Measurements from ENCODE around the gene NME7. TPM values are rescaled to one million over a fixed set of nuclear protein-coding genes. Genes with fewer than 3 reads are reported as not detected.

NME7 gene
- total and polyA plus RNA-seq, 10 donors = 4.0 to 22.0 (median 9.7) TPM

DNA sequence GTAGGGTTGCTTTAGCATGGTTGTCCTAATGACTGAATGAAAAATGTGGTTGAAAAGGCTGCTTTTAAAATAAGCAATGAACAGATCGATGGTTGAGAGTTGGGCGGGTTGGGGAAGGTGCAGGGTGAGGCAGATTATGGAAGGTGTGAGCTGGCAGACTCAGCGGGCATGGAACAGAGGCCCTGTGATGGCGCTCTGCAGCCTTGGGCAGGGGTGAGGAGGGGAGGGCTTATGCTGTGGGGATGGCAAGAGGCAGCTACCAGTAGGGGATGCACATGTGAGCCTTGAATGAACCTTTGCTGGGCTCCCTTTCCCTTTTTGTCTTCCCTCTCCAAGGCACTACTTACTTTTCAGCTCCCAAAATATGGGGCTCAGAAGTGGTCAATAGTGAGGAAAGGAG lies 230.2 kb downstream of the NME7 start:
- no peaks in the 10 kb centered on the region for H3K9me3 ChIP-seq
- H3K27ac ChIP-seq = no peak overlapping the region
- TF ChIP-seq POLR2AphosphoS5 (IDR thresholded peaks at IDR 0.05) (no peak), POLR2A (IDR thresholded peaks at IDR 0.05) (no peak)
- TF ChIP-seq, protein P1, sequence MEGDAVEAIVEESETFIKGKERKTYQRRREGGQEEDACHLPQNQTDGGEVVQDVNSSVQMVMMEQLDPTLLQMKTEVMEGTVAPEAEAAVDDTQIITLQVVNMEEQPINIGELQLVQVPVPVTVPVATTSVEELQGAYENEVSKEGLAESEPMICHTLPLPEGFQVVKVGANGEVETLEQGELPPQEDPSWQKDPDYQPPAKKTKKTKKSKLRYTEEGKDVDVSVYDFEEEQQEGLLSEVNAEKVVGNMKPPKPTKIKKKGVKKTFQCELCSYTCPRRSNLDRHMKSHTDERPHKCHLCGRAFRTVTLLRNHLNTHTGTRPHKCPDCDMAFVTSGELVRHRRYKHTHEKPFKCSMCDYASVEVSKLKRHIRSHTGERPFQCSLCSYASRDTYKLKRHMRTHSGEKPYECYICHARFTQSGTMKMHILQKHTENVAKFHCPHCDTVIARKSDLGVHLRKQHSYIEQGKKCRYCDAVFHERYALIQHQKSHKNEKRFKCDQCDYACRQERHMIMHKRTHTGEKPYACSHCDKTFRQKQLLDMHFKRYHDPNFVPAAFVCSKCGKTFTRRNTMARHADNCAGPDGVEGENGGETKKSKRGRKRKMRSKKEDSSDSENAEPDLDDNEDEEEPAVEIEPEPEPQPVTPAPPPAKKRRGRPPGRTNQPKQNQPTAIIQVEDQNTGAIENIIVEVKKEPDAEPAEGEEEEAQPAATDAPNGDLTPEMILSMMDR (IDR thresholded peaks at IDR 0.05 in 8 of 11, conservative IDR thresholded peaks at IDR 0.05 in 3 of 11) = no peak
- no peaks in the 10 kb centered on the region for H3K27me3 ChIP-seq (replicated peaks in 1 of 7)
- intact Hi-C loops (cut with DNase I; ENCODE audit: low total_unique reads) = loop anchor here (10.0 kb wide), 1 partner anchor 523 kb away; no protein-coding TSS in a partner anchor
- H3K36me3 ChIP-seq = peaks cover 0 to 10% (median 0%) of the 10 kb centered on the region in 6 donors
- no peak for DNase-seq
- WGBS, 5 donors = 93 to 99% (median 98%) methylated on average over 4 of the region's 4 CpGs
- H3K4me1 ChIP-seq = no peaks in the 10 kb centered on the region
- H3K4me3 ChIP-seq = no peak overlapping the region

DNA sequence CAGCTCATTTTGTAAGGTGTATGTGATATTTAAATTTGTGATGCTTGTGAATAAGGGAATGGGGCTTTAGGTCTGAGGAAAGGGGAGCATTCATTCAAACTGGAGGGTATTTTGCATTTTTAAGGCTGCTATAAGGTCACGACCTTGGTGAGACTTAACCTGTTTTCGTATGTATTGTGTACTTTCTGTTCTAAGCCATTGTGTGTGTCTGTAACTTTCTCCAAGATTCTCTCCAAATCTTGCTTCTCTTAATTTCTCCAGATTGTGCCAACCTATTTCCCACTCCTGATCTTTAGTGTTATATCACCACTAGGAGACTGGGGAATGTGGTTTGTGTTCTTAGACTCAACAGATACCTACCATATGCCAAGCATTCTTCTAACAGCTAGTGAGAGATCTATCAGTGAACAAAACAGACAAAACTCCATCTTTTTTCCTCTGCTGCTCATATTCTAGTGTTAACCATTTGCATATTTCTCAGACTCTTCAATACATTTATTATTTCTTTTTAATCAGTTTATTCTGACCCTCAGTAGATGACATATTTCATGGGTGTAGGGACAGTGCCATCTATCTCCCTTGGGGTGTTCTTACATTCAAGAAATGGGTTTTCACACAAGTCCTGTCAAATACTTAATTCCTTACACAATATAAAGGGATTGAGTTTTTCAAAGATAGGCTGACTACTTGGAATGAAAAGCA lies 233.6 kb downstream of the NME7 start:
- Histone ChIP-seq H3K27me3 (replicated peaks in 1 of 7) (no peaks in the 10 kb centered on the region), H3K9me3 (no peaks in the 10 kb centered on the region), H3K36me3 (peaks cover 0 to 26% (median 5%) of the 10 kb centered on the region in 6 donors), H3K4me3 (no peak overlapping the region), H3K27ac (peak overlapping the region in 1 of 8 donors; percentile 7), H3K4me1 (no peaks in the 10 kb centered on the region)
- DNase-seq = no peak
- WGBS, 5 donors = 81 to 94% (median 87%) methylated on average over 2 of the region's 2 CpGs
- TF ChIP-seq, protein P1 (IDR thresholded peaks at IDR 0.05 in 8 of 11, conservative IDR thresholded peaks at IDR 0.05 in 3 of 11) = no peak
- TF ChIP-seq POLR2A (IDR thresholded peaks at IDR 0.05) = no peak
- no peak for TF ChIP-seq POLR2AphosphoS5 (IDR thresholded peaks at IDR 0.05)
- intact Hi-C loops (cut with DNase I; ENCODE audit: low total_unique reads) = loop anchor here (10.0 kb wide), 1 partner anchor 519 kb away; no protein-coding TSS in a partner anchor

DNA sequence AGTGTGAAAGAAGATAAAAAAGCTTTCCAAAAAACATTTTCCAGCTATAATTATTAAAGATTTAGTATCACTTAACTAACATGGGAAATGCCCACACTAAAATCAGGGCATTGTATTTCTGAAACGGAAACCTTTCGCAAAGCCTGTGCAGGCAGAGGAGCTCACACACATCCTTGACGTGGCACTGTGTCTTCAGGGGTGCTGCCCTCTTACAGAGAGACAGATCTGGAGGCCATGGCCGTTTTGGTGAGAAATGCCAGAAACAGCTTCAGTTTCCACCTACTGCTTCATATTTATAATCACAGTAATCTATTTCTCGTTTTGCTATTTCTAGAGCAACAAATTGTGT lies 234.4 kb downstream of the NME7 start:
- no peak for DNase-seq
- Histone ChIP-seq H3K4me1 (no peaks in the 10 kb centered on the region), H3K9me3 (no peaks in the 10 kb centered on the region), H3K27me3 (replicated peaks in 1 of 7) (no peaks in the 10 kb centered on the region), H3K27ac (peak overlapping the region in 1 of 8 donors; percentile 7), H3K4me3 (no peak overlapping the region), H3K36me3 (peaks cover 0 to 33% (median 5%) of the 10 kb centered on the region in 6 donors)
- no peak for TF ChIP-seq POLR2A (IDR thresholded peaks at IDR 0.05)
- TF ChIP-seq POLR2AphosphoS5 (IDR thresholded peaks at IDR 0.05) = no peak
- TF ChIP-seq, protein P1 (IDR thresholded peaks at IDR 0.05 in 8 of 11, conservative IDR thresholded peaks at IDR 0.05 in 3 of 11) = no peak
- intact Hi-C loops (cut with DNase I; ENCODE audit: low total_unique reads) = loop anchor here (10.0 kb wide), 1 partner anchor 518 kb away; no protein-coding TSS in a partner anchor
- 76 to 87% (median 81%) methylated on average over 5 of the region's 5 CpGs for WGBS, 5 donors

DNA sequence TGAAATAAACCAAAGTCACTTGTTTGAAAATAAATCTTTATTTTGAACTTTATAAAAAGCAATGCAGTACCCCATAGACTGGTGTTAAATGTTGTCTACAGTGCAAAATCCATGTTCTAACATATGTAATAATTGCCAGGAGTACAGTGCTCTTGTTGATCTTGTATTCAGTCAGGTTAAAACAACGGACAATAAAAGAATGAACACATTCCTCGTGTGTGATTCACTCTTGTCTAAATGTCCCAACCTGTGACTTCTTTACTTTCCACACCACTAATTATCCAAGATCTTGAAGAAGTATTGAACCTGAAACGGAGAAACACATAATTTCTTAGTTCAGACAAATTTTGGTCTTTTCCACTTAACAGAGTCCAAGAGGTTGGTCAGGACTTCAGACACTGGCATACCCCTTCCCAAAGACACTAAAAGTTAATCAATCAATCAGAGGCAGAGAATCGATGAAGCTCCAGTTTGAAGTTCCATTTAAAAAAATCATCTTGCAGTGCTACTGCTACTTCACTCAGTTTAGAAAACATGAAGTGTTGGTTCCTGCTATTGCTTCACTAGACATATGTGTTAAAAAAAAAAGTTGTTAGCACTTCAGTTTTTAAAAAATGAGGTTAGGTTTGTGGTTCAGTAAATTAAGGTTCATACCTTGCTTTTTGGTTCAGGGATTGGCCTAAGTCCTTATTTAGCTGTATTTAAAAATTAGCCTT lies 234.9 kb downstream of the NME7 start:
- no peak for DNase-seq
- intact Hi-C loops (cut with DNase I; ENCODE audit: low total_unique reads) = loop anchor here (10.0 kb wide), 1 partner anchor 518 kb away; no protein-coding TSS in a partner anchor
- H3K4me3 ChIP-seq = no peak overlapping the region
- no peaks in the 10 kb centered on the region for H3K27me3 ChIP-seq (replicated peaks in 1 of 7)
- H3K27ac ChIP-seq = peak overlapping the region in 1 of 8 donors; percentile 7
- peaks cover 0 to 39% (median 5%) of the 10 kb centered on the region in 6 donors for H3K36me3 ChIP-seq
- H3K9me3 ChIP-seq = no peaks in the 10 kb centered on the region
- no peaks in the 10 kb centered on the region for H3K4me1 ChIP-seq
- 66 to 93% (median 90%) methylated on average over 4 of the region's 4 CpGs for WGBS, 5 donors
- TF ChIP-seq, protein P1 (IDR thresholded peaks at IDR 0.05 in 8 of 11, conservative IDR thresholded peaks at IDR 0.05 in 3 of 11) = no peak
- TF ChIP-seq POLR2AphosphoS5 (IDR thresholded peaks at IDR 0.05) = no peak
- TF ChIP-seq POLR2A (IDR thresholded peaks at IDR 0.05) = no peak
